HepG2 (cell line): Measurements from ENCODE around the gene CDC37. TPM values are rescaled to one million over a fixed set of nuclear protein-coding genes. Genes with fewer than 3 reads are reported as not detected.

Source experiments
- BATF2 ChIP-seq: sonication (generic); formaldehyde crosslinking; IDR thresholded peaks from 2 replicates; pipeline ENCODE4 v1.8.0; 2022; ENCODE audit warnings: mild to moderate bottlenecking, missing genetic modification reagents, moderate library complexity
- CREB3 ChIP-seq: sonication (generic); formaldehyde crosslinking; IDR thresholded peaks from 2 replicates; pipeline ENCODE4 v1.5.0; 2020; ENCODE audit warnings: missing genetic modification reagents
- ETS1 ChIP-seq: sonication (generic); formaldehyde crosslinking; IDR thresholded peaks from 2 replicates; pipeline ENCODE4 v1.4.0; 2020; ENCODE audit warnings: missing genetic modification reagents
- FOSL2 ChIP-seq: sonication (generic); formaldehyde crosslinking; IDR thresholded peaks from 2 replicates; pipeline ENCODE4 v1.4.0; 2020; ENCODE audit warnings: missing genetic modification reagents
- FOXO1 ChIP-seq: sonication (generic); formaldehyde crosslinking; IDR thresholded peaks from 2 replicates; pipeline ENCODE4 v1.4.0; 2020; ENCODE audit warnings: missing genetic modification reagents
- GATA4 ChIP-seq: sonication (generic); IDR thresholded peaks from 2 replicates; pipeline ENCODE4 v1.6.1; 2016; ENCODE audit warnings: antibody characterized with exemption, low read depth, borderline replicate concordance
- MXD4 ChIP-seq: IDR thresholded peaks from 2 replicates; pipeline ENCODE4 v1.6.1; 2016; ENCODE audit warnings: mild to moderate bottlenecking, missing biosample characterization, missing genetic modification reagents
- NKX3-1 ChIP-seq: sonication (generic); formaldehyde crosslinking; IDR thresholded peaks from 2 replicates; pipeline ENCODE4 v1.5.0; 2020; ENCODE audit warnings: missing genetic modification reagents
- SOX5 ChIP-seq: IDR thresholded peaks from 2 replicates; pipeline ENCODE4 v1.6.1; 2016; ENCODE audit warnings: borderline replicate concordance
- STAT6 ChIP-seq: sonication (generic); formaldehyde crosslinking; IDR thresholded peaks from 2 replicates; pipeline ENCODE4 v1.4.0; 2020; ENCODE audit warnings: missing genetic modification reagents, mild to moderate bottlenecking, borderline replicate concordance
- THRA ChIP-seq: sonication (generic); formaldehyde crosslinking; IDR thresholded peaks from 2 replicates; pipeline ENCODE4 v1.4.0; 2020; ENCODE audit warnings: missing genetic modification reagents, borderline replicate concordance
- ZBTB46 ChIP-seq: sonication (generic); formaldehyde crosslinking; IDR thresholded peaks from 2 replicates; pipeline ENCODE4 v1.4.0; 2020; ENCODE audit warnings: mild to moderate bottlenecking, missing genetic modification reagents, borderline replicate concordance
- ZFP62 ChIP-seq: sonication (generic); formaldehyde crosslinking; IDR thresholded peaks from 2 replicates; pipeline ENCODE4 v1.4.0; 2020; ENCODE audit warnings: missing genetic modification reagents
- ZGPAT ChIP-seq: IDR thresholded peaks from 2 replicates; pipeline ENCODE4 v1.6.1; 2016; ENCODE audit warnings: mild to moderate bottlenecking
- ZNF17 ChIP-seq: sonication (generic); formaldehyde crosslinking; IDR thresholded peaks from 2 replicates; pipeline ENCODE4 v1.5.0; 2020; ENCODE audit warnings: mild to moderate bottlenecking, missing genetic modification reagents
- ZNF350 ChIP-seq: sonication (generic); formaldehyde crosslinking; IDR thresholded peaks from 2 replicates; pipeline ENCODE4 v1.4.0; 2020; ENCODE audit warnings: mild to moderate bottlenecking, low read depth, missing genetic modification reagents, borderline replicate concordance
- ZNF549 ChIP-seq: sonication (generic); formaldehyde crosslinking; IDR thresholded peaks from 2 replicates; pipeline ENCODE4 v1.5.0; 2020; ENCODE audit warnings: missing genetic modification reagents
- ZNF841 ChIP-seq: sonication (generic); formaldehyde crosslinking; IDR thresholded peaks from 2 replicates; pipeline ENCODE4 v1.8.1; 2023; ENCODE audit warnings: missing genetic modification reagents, borderline replicate concordance
- polyA plus RNA-seq, 8 experiments: library from polyadenylated mRNA; depleted of rRNA in 3 of 8; stranded (reverse) in 7 of 8; unstranded in 1 of 8; fragments of >200 nt; fragmentation: Illumina TruSeq in 4 of 8; extraction: Trizol in 4 of 8; gene quantifications; 2 replicates each; pipeline versions ENCODE4 v1.2.1 to v1.2.3, GENCODE V29; 2011 to 2016; ENCODE audit warnings: low read depth in 4 of 8, missing spikeins in 1 of 8, mixed read lengths in 1 of 8; ENCODE audit not compliant: insufficient read depth in 1 of 8
- total RNA-seq, 5 experiments: library from RNA; depleted of rRNA; stranded (reverse); fragments of >200 nt; fragmentation: Illumina TruSeq; extraction: Trizol; gene quantifications; 2 replicates each; pipeline ENCODE4 v1.2.3, GENCODE V29; 2016; ENCODE audit warnings: low read depth in 1 of 5

The CDC37 gene
- total and polyA plus RNA-seq, 2 of the 13 experiments (the other 11 are each of a cell fraction or from before 2014, with no cell fraction given): 158 to 177 TPM

GRCh38 chr19:10380313-10381102 lies 22.8 kb downstream of the CDC37 start, which contains the start of gene TYK2 (continued):
- no peak; the same call in 1 of the 2 replicates for TF ChIP-seq MXD4 (CRISPR knock-in tag)
- no peak for TF ChIP-seq ZNF549
- TF ChIP-seq ZFP62 (CRISPR knock-in tag): no peak
- TF ChIP-seq SOX5 (CRISPR knock-in tag): no peak
- TF ChIP-seq NKX3-1 (CRISPR knock-in tag): peak; percentile 27
- TF ChIP-seq FOXO1 (CRISPR knock-in tag): no peak
- no peak for TF ChIP-seq ZNF841 (CRISPR knock-in tag)
- TF ChIP-seq GATA4: no peak
- no peak for TF ChIP-seq THRA (CRISPR knock-in tag)
- no peak; the same call in 1 of the 2 replicates for TF ChIP-seq FOSL2 (CRISPR knock-in tag)
- TF ChIP-seq ZGPAT: peak; percentile 78; the same call in 1 of the 2 replicates
- no peak for TF ChIP-seq ZBTB46
- TF ChIP-seq ZNF17 (CRISPR knock-in tag): no peak
- TF ChIP-seq CREB3 (CRISPR knock-in tag): no peak
- no peak; the same call in 1 of the 2 replicates for TF ChIP-seq ZNF350 (CRISPR knock-in tag)
- 0 out of 2 replicates have a peak, but pooled peaks have one; percentile 57 for TF ChIP-seq BATF2 (CRISPR knock-in tag)
- no peak for TF ChIP-seq STAT6
- TF ChIP-seq ETS1 (CRISPR knock-in tag): 0 out of 2 replicates have a peak, but pooled peaks have one; percentile 41
